Measurements from ENCODE around the gene A2M. TPM values are rescaled to one million over a fixed set of nuclear protein-coding genes. Genes with fewer than 3 reads are reported as not detected.

The A2M gene
- total RNA-seq, 1 experiment from 2014 or later = 1.9 TPM

DNA sequence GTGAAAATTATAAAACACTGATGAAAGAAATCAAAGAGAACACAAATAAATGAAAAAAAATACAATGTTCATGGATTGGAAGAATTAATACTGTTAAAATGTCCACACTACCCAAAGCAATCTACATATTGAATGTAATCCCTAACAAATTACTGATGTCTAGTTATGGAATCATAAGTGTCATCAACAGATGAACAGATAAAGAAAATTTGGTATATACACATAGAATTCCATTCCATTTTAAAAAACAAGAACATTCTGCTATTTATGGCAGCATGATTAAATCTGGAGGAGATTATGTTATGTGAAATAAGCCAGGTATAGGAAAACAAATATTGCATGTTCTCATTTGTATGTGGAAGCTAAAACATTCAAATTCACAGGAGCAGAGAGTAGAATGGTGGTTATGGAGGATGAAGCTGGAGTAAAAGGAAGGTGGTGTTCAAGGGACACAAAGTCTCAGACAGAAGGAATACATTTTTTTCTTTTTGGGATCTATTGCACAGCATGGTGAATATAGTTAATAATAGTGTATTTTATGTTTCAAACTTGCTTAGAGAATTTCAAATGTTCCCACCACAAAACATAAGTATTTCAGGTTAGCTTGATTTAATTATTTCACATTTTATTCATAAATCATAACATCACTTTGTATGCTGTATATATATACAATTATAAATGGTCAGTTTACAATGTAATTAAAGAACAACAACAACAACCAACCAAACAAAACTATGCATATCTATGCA is 28.5 kb downstream of the A2M start (continued):
- TF ChIP-seq, protein P1, sequence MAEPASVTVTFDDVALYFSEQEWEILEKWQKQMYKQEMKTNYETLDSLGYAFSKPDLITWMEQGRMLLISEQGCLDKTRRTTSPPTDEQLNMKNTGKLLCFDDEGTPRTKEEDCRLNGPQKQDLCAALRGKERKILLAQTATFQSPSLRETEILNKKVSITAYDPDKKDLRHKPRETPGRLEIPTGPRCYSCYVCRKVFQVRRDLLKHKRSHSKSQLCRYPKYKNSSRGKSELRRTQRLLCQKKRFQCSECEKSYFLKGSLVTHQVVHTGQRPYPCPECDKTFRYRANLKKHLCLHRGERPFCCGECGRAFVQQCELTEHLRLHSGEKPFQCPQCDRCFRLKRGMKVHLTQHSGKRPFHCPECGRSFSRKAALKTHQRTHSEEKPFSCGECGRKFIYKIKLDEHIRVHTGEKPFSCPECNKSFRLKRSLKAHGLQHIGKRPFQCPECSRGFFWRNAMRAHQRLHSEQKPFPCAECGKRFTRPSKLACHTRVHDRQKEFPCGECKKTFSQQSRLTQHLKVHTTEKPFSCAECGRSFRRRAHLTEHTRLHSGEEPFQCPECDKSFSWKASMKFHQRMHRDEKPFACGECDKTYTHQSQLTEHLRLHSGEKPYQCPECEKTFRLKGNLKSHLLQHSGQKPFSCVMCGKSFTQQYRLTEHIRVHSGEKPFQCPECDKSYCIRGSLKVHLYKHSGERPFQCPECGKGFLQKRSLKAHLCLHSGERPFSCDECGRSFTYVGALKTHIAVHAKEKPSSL (CRISPR knock-in tag; conservative IDR thresholded peaks at IDR 0.05) = no peak
- no peak for TF ChIP-seq ZNF396 (CRISPR knock-in tag; IDR thresholded peaks at IDR 0.05; ENCODE audit: borderline replicate concordance)
- TF ChIP-seq PRRX2 (CRISPR knock-in tag; IDR thresholded peaks at IDR 0.05) = no peak
- TF ChIP-seq ARID4B (CRISPR knock-in tag; IDR thresholded peaks at IDR 0.05; ENCODE audit: borderline replicate concordance) = no peak
- TF ChIP-seq, protein P2, sequence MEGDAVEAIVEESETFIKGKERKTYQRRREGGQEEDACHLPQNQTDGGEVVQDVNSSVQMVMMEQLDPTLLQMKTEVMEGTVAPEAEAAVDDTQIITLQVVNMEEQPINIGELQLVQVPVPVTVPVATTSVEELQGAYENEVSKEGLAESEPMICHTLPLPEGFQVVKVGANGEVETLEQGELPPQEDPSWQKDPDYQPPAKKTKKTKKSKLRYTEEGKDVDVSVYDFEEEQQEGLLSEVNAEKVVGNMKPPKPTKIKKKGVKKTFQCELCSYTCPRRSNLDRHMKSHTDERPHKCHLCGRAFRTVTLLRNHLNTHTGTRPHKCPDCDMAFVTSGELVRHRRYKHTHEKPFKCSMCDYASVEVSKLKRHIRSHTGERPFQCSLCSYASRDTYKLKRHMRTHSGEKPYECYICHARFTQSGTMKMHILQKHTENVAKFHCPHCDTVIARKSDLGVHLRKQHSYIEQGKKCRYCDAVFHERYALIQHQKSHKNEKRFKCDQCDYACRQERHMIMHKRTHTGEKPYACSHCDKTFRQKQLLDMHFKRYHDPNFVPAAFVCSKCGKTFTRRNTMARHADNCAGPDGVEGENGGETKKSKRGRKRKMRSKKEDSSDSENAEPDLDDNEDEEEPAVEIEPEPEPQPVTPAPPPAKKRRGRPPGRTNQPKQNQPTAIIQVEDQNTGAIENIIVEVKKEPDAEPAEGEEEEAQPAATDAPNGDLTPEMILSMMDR (IDR thresholded peaks at IDR 0.05) = no peak
- TF ChIP-seq, protein P3, sequence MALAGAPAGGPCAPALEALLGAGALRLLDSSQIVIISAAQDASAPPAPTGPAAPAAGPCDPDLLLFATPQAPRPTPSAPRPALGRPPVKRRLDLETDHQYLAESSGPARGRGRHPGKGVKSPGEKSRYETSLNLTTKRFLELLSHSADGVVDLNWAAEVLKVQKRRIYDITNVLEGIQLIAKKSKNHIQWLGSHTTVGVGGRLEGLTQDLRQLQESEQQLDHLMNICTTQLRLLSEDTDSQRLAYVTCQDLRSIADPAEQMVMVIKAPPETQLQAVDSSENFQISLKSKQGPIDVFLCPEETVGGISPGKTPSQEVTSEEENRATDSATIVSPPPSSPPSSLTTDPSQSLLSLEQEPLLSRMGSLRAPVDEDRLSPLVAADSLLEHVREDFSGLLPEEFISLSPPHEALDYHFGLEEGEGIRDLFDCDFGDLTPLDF (CRISPR knock-in tag; IDR thresholded peaks at IDR 0.05) = no peak

- H3K36me3 Mint-ChIP-seq = peaks cover 21% of the 10 kb centered on the region
- ATAC-seq (no peak), DNase-seq (ENCODE audit: low spot score) (no peak)
- ChIA-PET CTCF (no interaction called here), POLR2A (no interaction called here)
- H3K4me3 Mint-ChIP-seq = no peak overlapping the region
- peaks cover 4% of the 10 kb centered on the region; the same call in 1 of the 2 replicates for H3K27me3 Mint-ChIP-seq (ENCODE audit: low read depth)
- no peaks in the 10 kb centered on the region for H3K4me1 Mint-ChIP-seq
- TF ChIP-seq MYBL2 (CRISPR knock-in tag; IDR thresholded peaks at IDR 0.05) = no peak
- peaks cover 39% of the 10 kb centered on the region for H3K9me3 Mint-ChIP-seq
- no peak overlapping the region for H3K27ac Mint-ChIP-seq
These were observed 29.6 kb downstream of the A2M start for GRCh38 chr12:9086087-9086486.

- H3K4me3 Mint-ChIP-seq = no peak overlapping the region
- POLR2A ChIA-PET = no interaction called here
- H3K4me1 Mint-ChIP-seq = no peaks in the 10 kb centered on the region
- H3K36me3 Mint-ChIP-seq = peaks cover 21% of the 10 kb centered on the region
- TF ChIP-seq ZNF138 (CRISPR knock-in tag; conservative IDR thresholded peaks at IDR 0.05) = no peak
- no peak for TF ChIP-seq TEAD1 (CRISPR knock-in tag; IDR thresholded peaks at IDR 0.05)
- TF ChIP-seq IRF2 (CRISPR knock-in tag; IDR thresholded peaks at IDR 0.05; ENCODE audit: borderline replicate concordance, low read depth) = no peak
- TF ChIP-seq, protein P4, sequence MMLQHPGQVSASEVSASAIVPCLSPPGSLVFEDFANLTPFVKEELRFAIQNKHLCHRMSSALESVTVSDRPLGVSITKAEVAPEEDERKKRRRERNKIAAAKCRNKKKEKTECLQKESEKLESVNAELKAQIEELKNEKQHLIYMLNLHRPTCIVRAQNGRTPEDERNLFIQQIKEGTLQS (CRISPR knock-in tag; conservative IDR thresholded peaks at IDR 0.05) = no peak
- TF ChIP-seq NFATC4 (CRISPR knock-in tag; IDR thresholded peaks at IDR 0.05) = no peak
- no peak for TF ChIP-seq JAZF1 (CRISPR knock-in tag; IDR thresholded peaks at IDR 0.05)
- no peak for TF ChIP-seq ZNF281 (CRISPR knock-in tag; IDR thresholded peaks at IDR 0.05)
- no peak for TF ChIP-seq PRRX2 (CRISPR knock-in tag; IDR thresholded peaks at IDR 0.05)
- TF ChIP-seq, protein P5, sequence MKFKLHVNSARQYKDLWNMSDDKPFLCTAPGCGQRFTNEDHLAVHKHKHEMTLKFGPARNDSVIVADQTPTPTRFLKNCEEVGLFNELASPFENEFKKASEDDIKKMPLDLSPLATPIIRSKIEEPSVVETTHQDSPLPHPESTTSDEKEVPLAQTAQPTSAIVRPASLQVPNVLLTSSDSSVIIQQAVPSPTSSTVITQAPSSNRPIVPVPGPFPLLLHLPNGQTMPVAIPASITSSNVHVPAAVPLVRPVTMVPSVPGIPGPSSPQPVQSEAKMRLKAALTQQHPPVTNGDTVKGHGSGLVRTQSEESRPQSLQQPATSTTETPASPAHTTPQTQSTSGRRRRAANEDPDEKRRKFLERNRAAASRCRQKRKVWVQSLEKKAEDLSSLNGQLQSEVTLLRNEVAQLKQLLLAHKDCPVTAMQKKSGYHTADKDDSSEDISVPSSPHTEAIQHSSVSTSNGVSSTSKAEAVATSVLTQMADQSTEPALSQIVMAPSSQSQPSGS (CRISPR knock-in tag; IDR thresholded peaks at IDR 0.05; ENCODE audit: borderline replicate concordance, low read depth) = no peak
- DNase-seq (ENCODE audit: low spot score) (no peak), ATAC-seq (no peak)
- H3K27me3 Mint-ChIP-seq (ENCODE audit: low read depth) = peaks cover 4% of the 10 kb centered on the region; the same call in 1 of the 2 replicates
- H3K9me3 Mint-ChIP-seq = peaks cover 39% of the 10 kb centered on the region
- CTCF ChIA-PET = no interaction called here
- no peak overlapping the region for H3K27ac Mint-ChIP-seq
These were observed 31.3 kb downstream of the A2M start for GRCh38 chr12:9084417-9084816.

All from WTC11 (cell line).